Stimulated activated CD8-positive, alpha-beta memory T cell treated with anti-CD3 and anti-CD28 coated beads, Interleukin-4, amount 100 ng/mL, for 1 hour (primary cell): ENCODE data around the gene SCN3A.

ENCODE experiments used
- DNase-seq, 2 donors: peaks; one replicate each; pipeline ENCODE4 v3.0.0-alpha.2; 2020; ENCODE audit warnings: low read depth in 2 of 2, low spot score in 1 of 2

SCN3A gene

DNA sequence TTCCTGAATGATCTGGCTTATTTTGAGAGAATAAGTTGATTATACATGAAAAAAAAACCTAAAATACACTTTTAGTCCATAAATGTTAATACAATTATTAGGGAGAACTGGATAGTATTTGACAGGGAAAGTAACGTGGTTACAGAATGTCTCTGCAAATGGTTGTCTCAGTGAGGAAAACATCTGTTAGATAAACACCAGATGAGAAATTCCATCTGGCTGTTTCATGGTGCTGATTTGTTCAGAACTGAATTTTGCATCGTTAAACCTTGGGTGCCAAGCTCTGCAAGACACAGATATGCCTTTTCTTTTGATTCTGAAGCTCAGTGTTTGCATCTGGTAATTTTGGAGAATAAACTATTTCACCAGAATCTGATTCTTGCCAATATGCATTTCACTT, 90.4 kb downstream of the SCN3A start:
- DNase-seq, result no peak

DNA sequence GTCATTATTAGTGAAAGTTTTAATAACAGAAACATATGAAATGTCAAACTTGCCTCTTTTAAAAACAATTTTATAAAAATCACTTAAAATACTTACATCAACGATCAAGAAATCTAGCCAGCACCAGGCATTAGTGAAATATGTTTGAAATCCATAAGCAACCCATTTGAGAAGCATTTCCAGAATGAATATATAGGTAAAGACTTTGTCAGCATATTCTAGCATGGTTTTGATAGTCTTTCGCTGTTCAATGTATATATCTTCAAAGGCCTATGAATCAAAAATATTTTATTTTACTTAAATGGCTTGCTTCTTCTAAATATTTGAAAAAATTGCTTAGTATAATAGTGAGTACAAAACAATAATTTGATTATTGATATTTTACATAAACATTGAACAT, 91.1 kb downstream of the SCN3A start:
- DNase-seq, result no peak

- no peak for DNase-seq
Observed at GRCh38 chr2:165112133-165112573, 91.7 kb downstream of the SCN3A start.

DNA sequence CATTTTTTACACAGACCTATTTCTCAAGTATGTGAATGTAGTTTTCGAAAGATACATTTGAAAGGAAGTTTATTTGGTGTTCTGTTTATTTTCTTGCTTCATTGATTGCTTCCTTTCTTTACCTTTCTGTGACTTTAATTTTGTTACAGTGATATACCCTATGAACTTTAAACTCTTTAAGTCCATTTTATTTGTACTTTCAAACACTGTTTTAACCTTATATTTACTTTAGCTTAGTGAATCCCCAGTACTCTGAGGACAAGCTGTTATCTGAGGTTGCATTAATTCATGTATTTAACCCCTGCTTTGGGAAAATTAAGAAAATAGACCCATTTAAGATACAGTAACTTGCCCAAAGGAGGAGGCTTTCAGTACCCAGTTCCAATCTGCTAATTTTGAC, 93.5 kb downstream of the SCN3A start:
- no peak for DNase-seq

DNA sequence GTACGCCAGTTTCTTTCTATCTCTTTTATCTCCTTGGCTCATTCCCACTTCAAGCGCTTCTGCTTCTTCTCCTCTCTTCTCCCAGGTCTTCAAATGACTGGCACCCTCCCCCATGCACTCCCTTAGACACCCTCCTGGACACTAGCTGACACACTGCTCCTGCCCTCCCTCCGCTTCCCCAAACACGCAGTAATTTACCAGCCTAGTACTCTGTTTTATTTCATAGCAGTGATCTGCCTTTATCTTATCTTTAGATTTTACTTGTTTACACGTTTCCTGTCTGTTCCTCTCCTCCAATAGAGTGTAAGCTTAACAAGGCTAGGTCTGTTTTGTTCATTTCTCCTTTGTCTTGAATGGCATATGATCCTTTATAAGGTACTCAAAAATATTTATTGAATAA, 93.9 kb downstream of the SCN3A start:
- no peak for DNase-seq

DNA sequence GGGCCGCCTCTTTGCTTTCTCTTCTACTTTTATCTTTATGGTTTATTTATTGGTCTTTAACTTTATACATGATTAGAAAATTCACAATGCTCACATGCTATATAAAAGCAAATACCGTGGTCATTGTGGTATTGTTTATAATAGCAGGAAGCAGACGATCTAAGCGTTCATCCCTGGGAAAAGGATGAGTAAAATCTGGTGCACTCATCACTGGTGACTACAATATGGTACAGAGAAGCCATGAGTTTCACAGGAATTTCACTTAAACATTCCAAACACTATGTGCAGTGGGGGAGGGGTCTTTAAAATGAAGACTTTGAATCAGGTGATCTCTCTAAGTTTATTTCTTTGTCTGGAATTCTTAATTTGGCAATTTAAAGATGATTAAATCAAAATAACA, 97.9 kb downstream of the SCN3A start:
- DNase-seq, result no peak

DNA sequence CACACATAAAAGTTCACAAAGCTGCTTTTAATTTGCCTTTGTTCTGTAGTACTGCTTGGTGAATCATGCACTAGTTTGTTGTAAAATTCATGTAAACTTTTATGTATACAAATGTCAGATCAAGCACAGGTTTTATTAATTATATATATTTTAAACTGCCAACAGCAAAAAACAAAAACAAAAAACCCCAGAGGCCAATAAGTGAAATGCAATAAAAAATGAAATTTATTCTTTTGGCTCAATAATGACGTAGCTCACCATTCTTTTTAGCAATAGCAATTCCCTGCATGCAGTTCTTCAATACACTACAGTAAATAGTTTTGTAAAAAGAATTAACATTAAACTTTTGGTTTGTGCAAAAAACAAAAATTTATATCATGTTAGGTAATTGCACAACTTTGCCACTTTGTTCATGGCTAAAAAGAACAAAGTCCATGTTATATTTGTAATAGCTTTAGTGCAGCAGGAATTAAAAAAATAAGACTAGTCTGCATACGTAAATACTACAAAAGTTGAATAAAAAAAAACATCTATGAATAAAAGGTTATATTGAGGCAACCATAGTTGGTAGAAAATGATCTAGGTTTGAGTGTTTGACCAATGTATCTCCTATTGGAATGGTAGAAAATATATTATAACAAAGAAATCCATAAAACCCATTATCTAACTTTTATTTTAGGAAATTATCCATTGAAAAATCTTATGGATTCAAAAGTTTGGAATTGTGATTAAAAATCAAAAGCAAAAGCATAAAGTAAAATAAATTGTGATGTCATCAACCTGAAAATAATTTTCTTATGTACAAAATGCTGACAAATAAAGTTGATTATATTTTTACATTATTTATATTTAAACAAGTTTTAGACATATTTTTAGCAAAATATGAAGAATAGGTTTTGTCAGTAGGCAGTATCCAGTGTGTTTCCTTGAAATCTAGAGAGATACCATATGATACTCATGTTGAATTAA, 115.6 kb downstream of the SCN3A start:
- DNase-seq, result no peak

DNA sequence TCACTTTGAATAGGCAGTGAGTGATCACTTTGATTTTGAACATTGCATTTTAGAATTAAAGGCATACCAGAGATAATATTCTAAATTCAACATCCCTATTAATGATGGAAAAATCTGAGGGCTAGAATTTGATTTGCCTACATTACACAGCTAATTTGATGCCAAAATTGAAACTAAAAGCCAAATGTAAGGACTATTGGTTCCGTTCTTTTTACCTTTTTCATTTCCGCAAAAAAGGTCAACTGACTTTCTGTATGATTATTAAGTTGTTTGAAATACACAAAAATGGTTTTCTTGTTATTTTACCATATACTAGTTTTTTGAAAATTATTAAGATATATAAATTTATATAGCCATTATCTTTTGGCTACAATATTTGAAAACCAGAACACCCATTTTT, 117.5 kb downstream of the SCN3A start:
- DNase-seq, result no peak

DNA sequence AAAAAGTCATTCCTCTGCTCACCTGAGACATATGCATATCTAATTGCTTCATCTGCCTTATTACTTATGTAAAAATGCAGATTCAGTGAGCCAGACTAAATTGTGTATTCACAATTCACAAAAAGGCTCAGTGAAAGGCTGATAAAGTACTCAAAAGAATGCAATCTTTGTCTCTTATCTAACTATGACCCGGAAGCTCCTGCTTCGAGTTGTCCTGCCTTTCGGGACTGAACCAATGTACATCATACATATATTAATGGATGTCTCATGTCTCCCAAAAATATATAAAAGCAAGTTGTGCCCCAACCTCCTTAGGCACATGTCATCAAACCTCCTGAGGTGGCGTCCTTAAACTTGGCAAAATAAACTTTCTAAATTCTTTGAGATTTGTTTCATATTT, 120.5 kb downstream of the SCN3A start:
- no peak for DNase-seq

- DNase-seq, result no peak
Observed at GRCh38 chr2:165082479-165082878, 121.4 kb downstream of the SCN3A start.

GRCh38 chr2:165081276-165081675, 122.6 kb downstream of the SCN3A start:
- DNase-seq, result no peak

DNA sequence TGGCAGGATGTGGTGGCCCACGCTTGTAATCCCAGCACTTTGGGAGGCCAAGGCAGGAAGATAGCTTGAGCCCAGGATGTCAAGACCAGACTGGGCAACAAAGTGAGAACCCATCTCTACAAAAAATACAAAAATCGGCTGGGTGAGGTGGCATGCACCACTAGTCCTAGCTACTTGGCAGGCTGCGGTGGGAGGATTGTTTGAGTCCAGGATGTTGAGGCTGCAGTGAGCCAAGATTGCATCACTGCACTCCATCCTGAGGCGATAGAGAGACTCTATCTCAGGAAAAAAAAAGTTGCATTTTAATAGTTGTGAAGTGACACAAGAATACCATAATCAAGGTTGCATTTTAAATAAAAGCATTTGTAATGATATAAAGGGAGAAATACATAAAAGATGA, 124.4 kb downstream of the SCN3A start:
- no peak for DNase-seq

DNA sequence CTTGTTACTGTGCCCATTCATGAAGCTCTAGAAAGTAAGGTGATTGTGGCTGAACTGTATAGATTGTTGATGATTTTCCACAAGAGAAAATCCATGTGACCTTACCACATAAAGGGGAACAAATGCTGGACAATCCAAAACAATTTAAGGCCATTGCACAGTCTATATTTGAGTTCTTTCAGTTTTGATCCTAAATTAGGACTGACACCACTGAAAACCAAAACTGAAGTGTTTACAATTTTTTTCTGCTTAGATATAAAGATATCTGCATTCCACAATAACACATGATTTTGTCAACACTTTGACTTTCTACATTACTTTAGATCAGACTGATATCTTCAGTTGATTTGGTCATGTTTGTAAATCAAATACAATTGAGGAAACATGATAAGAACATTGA, 124.9 kb downstream of the SCN3A start:
- no peak for DNase-seq

DNA sequence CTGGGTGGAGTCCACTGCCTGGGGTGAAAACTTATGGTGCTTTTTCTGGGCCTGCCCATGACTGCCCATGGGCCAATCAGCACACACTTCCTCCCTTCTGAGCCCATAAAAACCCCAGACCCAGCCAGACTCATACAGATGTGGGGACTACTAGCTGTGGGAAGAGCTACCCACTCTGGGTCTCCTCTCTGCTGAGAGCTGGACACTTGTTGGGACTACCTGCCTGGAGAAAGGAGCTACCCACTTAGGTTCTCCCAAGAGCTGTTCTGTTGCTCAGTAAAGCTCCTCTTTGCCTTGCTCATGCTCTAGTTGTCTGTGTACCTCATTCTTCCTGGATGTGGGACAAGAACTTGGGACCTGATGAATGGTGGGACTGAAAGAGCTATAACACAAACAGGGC, 129.0 kb downstream of the SCN3A start:
- DNase-seq, result no peak

GRCh38 chr2:165074323-165074722, 129.5 kb downstream of the SCN3A start:
- DNase-seq, result no peak

DNA sequence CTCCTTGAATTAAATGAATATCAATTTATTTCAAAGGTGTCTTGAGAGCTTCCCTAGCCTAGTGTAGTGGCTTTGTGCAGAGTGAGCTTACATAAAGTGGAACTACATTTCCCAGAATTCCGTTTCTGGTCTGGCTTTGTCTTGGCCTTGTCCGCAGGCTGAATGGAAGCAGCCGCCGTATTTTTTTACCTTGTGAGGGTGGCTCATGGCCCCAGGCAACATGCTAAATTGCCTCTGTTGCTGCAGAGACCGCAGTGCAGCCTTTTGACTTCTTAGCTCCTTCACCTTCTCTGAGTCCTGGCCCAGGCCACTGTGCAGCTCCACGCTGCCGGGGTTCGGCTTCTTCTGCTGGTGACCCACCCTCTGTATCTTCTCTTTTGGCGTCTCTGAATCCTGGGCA, 133.8 kb downstream of the SCN3A start:
- no peak for DNase-seq

DNA sequence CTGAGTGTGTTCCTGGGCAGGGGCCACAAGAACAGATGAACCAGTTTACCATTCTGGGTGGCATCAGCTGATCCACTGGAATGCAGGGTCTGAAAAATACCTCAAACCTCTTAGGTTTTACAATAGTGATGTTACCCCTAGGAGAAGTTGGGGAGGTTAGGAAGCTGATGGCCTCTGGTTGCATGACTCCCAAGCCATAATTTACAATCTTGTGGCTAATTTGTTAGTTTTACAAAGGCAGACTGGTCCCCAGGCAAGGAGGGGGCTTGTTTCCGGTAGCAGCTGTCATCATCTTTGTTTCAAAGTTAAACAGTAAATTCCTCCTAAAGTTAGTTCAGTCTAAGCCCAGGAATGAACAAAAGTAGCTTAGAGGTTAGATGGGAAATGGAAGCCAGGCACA, 134.7 kb downstream of the SCN3A start:
- DNase-seq, result no peak

DNA sequence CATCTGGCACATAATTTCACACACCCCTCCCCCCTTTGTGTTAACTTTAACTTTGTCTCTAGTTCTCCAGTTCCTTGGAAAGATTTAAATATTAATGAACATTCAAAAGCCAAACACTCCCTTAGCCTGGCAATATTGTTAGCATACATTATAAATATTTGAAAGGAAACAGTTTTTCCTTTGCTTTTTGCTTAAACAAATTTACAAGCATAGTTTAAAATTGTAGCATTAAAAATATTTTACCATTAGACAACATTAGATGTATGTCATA, 135.4 kb downstream of the SCN3A start:
- no peak for DNase-seq

DNA sequence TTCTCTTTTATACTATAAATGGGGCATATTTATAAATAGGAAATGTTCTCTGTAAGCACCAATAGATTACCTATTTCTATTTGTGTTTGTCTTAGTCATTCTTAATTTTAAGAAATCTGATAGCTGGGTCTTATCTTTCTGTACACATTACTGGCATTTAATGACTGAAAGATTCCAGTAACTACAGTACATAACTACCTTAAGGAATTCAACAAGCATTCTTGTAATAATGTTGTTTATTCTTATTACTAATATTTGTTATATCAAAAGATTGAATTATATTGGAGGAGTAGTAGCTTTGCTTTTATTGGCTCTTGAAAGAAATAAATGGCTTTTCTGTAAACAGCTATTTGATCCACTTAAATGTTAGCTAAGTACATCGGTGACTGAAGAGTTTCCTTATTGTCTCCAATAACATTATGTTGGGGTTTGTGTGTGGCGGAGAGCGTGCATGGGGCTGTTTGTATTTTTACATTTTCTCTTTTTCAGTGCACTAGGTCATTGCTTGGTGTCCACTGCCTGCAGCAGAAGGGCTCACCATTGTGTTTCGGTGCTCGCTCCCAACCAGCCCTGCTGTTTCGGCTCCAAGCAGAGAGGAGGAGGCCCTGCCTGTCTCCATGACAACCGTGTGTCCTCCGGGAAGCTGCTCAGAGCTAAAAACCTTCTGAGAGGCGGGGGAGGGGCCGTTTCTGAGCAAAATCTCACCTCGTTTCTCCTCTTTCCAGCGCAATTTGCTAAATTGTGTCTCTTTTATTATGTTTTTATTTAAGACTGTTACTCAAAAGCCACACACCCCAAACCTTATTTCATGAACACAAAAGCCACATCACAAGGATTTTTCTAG, 136.0 kb downstream of the SCN3A start:
- DNase-seq, result no peak

DNA sequence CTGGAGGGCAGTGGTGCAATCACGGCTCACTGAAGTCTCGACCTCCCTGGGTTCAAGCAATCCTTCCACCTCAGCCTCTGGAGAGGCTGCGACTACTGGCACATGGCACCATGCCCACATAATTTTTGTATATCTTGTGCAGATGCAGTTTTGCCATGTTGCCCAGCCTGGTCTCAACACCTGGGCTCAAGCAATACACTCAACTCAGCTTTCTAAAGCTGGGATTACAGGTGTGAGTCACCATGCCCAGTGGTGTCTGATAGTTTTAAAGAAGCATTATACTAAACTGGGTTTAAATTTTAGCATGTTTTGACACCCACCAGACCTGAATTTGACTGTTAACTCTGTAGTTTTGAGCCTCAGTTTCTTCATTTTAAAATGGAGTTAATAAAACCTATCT, 139.1 kb downstream of the SCN3A start:
- DNase-seq, result no peak

DNA sequence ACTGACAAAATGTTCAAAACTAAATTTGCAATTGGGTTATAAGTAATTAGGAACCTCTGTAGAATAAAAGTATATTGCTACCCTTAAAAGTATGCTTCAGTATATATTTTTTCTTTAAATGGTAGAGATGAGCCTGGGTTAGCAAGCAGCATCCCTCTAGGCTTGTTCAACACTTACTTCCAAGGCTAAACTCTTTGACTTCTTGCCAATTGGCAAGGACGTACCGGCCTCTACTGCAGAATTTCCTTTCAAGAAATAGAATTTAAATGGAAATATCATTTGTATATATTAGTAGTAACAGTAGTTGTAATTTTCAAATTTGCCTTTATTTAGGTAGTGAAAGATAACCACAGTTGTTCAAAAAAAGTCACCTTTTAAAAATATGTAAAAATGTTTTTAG, 143.4 kb downstream of the SCN3A start:
- DNase-seq, result no peak

DNA sequence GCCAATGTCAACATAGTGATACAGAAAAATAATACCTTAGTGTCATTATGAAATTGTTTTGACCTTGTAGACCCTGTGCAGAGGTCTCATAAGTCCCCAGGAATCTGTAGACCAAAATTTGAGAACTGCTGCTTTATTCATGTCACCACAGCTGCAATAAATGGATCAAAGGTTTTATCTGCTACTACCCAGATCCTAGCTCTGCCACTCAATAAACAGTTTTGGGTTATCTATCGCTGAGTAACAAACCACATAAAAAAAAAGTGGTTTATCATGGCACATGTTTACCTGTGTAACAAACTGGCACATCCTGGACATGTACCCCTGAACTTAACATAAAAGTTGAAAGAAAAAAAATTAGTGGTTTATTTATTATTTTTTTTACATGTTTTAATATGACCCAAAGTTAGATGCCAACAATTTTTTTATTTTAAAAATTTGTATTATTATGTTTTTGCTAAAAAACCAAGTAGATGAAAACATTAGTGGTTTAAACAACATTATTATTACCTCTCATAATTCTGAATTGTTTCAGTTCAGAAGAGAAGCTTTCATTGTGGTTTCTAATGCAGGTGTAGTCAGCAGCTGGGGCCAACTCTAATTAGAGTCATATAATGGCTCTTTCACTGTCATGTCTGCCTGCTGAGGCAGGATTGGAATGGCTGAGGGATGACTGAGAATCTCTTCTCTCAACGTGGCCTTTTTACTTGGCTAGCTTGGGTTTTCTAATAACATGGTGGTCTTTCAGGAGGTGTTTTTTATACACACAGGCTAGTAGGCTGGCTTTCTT, 145.2 kb downstream of the SCN3A start:
- DNase-seq, result no peak
